NCI-H345 treated with DMSO at 0.1 percent for 48 hours (cell line): ENCODE results near the gene IGFBP1.
"Not testable (repeated sequence)": the region's sequence is repeated elsewhere in the genome, so short reads cannot be mapped to it uniquely, and the experiment has no call there.

Experiments used
- DNase-seq: peaks from one replicate; lab custom pipeline; 2025; ENCODE audit not compliant: unreplicated experiment; lab: John Stamatoyannopoulos, UW

IGFBP1 gene

DNA sequence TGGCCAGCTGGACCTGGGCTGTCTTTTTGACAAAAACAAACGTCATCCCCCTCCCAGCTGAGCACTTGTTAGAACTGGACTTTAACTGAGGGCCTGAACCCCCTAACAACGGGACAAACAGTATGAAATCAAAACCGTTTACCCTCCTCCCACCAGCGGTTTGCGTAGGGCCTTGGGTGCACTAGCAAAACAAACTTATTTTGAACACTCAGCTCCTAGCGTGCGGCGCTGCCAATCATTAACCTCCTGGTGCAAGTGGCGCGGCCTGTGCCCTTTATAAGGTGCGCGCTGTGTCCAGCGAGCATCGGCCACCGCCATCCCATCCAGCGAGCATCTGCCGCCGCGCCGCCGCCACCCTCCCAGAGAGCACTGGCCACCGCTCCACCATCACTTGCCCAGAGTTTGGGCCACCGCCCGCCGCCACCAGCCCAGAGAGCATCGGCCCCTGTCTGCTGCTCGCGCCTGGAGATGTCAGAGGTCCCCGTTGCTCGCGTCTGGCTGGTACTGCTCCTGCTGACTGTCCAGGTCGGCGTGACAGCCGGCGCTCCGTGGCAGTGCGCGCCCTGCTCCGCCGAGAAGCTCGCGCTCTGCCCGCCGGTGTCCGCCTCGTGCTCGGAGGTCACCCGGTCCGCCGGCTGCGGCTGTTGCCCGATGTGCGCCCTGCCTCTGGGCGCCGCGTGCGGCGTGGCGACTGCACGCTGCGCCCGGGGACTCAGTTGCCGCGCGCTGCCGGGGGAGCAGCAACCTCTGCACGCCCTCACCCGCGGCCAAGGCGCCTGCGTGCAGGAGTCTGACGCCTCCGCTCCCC is at the start of gene IGFBP1:
IGFBP1 (plus strand) TSS at position 304 of the 808 bp plus-strand sequence; CDS start at position 469, 165 bp downstream.
- no peak for DNase-seq

GRCh38 chr7:45838852-45839251 is 49.4 kb upstream of the IGFBP1 start:
- not testable (repeated sequence) for DNase-seq

DNA sequence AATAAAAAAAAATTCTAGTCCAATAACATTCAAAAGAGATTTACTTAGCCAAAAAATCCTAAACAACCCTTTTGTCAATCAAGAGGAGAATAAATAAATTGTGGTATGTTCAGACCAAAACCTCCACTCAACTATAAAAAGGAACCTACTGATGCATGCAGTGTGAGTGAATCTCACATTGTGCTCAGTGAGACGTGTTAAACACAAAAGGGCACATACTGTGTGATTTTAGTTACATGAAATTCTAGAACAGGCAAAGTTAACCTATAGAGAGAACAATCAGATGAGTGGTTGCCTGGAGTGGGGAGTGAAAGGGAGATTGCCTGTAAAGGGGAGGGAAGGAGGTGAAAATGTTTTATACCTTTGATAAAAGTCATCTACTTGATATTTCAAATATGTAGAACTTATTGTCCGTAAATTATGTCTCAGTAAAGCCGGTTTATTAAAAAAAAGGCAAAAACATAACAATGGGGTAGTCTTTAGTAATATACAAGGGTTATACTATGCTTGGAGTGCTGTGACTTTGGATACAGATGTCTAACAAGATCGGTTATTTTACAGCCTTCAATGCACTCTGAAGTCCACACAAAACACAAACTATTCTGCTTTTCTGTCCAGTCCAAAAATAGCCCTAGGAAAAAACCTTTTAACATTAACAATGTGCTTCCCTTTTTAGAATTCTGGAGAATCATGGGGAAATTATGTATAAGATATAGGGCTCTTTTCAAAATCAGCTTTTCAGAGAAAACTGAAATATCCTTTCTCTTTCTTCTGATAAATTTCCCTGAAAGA is 46.2 kb upstream of the IGFBP1 start:
- peak; percentile 83 for DNase-seq

DNA sequence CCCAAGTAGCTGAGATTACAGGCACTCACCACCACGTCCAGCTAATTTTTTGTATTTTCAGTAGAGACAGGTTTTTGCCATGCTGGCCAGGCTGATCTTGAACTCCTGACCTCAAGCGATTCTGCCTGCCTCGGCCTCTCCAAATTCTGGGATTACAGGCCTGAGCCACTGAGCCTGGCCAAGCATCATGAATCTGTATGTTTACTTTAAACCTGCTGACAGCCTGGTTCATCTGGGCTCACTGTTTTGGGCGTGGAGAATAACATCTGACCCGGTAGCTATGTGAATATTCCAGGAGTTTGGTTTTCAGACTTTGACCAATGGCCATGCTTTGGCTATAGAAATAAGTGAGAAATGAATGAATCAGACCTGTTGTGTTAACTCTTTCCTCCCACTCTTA is 41.8 kb upstream of the IGFBP1 start:
- DNase-seq = not testable (repeated sequence)

- not testable (repeated sequence) for DNase-seq
These were observed 39.6 kb upstream of the IGFBP1 start for GRCh38 chr7:45848734-45849133.

DNA sequence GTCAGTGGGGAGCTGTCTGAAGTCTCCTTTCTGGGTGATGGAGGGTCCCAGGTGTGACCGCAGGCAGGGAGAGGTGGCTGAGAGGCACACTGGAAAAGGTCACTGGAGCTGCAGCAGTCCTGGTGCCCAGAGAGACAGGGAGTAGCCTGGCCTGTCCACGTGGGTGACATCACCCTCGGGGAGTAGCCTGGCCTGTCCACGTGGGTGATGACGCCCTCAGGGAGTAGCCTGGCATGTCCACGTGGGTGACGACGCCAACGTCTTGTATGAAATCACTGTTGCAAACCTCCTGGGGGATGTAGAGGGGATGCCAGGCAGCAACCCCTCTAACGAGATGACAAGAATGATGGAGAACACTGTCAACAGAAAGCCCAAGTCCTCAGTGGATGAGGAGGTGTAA is 35.3 kb upstream of the IGFBP1 start:
- not testable (repeated sequence) for DNase-seq

GRCh38 chr7:45853491-45853890 is 34.8 kb upstream of the IGFBP1 start:
- DNase-seq = not testable (repeated sequence)

DNA sequence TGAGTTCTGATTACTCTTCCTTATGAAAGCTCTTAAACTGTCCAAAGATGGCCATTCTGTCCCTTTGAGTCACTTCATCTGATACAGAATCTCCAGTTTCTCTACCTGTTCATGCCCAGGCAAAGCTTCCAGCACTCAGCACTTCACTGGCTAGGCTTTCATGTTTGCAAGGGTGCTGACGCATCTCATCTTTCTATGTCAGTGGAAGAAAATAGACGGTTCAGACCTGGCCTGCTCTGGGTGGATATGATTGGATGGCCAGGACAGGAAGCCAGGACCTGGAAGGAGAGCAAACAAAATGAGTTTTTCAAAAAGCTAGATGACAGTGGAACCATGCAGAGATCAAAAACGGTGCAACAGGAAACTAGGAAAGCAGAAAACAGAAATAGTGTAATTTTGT is 32.6 kb upstream of the IGFBP1 start:
- DNase-seq = not testable (repeated sequence)

DNA sequence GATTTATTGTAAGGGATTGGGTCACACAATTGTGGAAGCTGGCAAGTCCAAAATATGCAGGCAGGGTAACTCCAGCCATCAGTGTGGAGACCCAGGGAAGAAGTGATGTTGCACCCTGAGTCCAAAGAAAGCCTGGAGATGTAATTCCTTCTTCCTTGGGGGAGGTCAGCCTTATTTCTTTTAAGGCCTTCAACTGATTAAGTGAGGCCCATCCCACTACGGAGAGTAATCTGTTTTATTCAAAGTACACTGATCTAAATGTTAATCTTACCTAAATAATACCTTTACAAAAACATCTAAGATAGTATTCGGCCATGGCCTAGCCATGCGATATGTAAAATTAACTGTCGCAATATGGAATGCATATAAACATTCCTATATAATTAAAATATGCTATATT is 31.4 kb upstream of the IGFBP1 start:
- DNase-seq = not testable (repeated sequence)

- no peak for DNase-seq
These were observed 24.6 kb upstream of the IGFBP1 start for GRCh38 chr7:45863715-45864114.

GRCh38 chr7:45865594-45866410 is 22.5 kb upstream of the IGFBP1 start:
- DNase-seq = no peak

GRCh38 chr7:45867471-45867870 is 20.8 kb upstream of the IGFBP1 start:
- no peak for DNase-seq

DNA sequence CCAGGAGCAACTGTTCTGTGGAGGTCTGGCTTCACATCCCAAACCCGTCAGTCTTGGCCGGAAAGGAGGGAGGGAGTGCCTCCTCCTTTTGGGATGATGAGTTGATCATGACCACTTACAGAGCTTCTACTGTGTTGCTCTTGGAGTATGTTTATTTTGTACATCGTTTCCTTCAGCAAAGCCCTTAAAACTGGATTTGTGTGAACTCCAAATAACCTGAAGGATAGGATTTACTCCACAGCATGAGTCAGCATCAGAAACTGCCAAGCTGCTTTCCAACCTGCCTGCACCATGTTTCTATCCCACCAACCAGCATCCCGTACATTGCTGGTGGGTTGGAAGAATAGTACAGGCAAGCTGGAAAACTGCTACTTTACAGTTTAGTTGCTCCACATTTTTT is 18.9 kb upstream of the IGFBP1 start:
- DNase-seq = no peak

- DNase-seq = no peak
These were observed 15.9 kb upstream of the IGFBP1 start for GRCh38 chr7:45872116-45873034.

GRCh38 chr7:45873035-45873354 is 15.3 kb upstream of the IGFBP1 start, which contains the start of gene CCDC201:
Gene CCDC201, minus strand, starts transcription at chr7:45873082. Its CDS starts 75 bp downstream, at chr7:45873007.
- DNase-seq = no peak

DNA sequence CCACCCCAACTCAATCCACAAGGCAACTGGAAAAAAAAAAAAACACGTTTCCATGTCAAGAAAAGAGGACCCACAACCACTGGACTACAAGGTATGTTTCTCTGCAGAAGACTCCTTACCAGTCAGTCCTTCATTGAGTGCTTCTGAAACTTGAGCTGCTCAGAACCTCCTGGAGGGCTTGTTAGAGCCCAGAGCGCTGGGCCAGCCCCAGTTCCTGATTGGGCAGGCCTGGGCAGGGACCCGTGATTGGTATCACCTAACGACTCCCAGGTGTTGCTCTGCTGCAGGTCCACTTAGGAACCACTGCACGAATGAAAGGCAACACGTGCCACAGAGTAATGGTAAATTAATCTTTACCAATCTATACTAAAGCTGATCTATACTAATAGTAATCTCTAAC is 14.9 kb upstream of the IGFBP1 start:
- no peak for DNase-seq

GRCh38 chr7:45874408-45875131 is 13.7 kb upstream of the IGFBP1 start:
- no peak for DNase-seq

GRCh38 chr7:45876519-45876918 is 11.8 kb upstream of the IGFBP1 start:
- DNase-seq = no peak

DNA sequence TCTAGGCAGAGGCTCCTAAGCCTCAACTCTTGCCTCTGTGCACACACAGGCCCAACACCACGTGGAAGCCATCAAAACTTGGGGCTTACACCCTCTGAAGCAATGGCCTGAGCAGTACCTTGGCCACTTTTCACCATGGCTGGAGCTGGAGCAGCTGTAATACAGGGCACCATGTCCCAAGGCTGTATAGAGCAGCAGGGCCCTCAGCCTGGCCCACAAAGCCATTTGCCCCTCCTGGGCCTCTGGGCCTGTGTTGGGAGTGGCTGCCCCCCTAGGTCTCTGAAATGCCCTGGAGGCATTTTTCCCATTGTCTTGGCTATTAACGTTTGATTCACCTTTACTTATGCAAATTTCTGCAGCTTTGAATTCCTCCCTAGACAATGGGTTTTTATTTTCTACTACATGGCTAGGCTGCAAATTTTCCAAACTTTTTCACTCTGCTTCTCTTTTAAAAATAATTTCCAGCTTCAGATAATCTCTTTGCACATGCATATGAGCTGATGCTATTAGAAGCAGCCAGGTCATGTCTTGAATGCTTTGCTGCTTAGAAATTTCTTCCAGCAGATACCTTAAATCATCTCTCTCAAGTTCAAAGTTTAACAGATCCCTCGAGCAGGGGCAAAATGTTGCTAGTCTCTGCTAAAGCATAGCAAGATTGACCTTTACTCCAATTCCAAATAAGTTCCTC is 9.7 kb upstream of the IGFBP1 start:
- DNase-seq = no peak
